Esophagus muscularis mucosa (tissue), 3 donors: Measurements from ENCODE around the gene YDJC.

ENCODE experiments used
- POLR2A ChIP-seq: fragments of 450-650 bp; IDR thresholded peaks from one replicate; pipeline ENCODE4 v1.6.1; 2017; ENCODE audit warnings: antibody characterized with exemption, moderate library complexity, mild to moderate bottlenecking, low read depth
- POLR2AphosphoS5 ChIP-seq, 2 donors: sonication (generic); formaldehyde crosslinking; IDR thresholded peaks; one replicate each; pipeline ENCODE4 v1.6.1; 2017; ENCODE audit warnings: antibody characterized with exemption in 2 of 2
- TF ChIP-seq, protein P1 (sequence below), 3 experiments: fragments of 200-600 bp in 2 of 3; fragments of 450-650 bp in 1 of 3; sonication (generic) in 2 of 3; IDR thresholded peaks; one replicate each; pipeline ENCODE4 v1.5.1; 2017 to 2019; ENCODE audit warnings: antibody characterized with exemption in 3 of 3, mild to moderate bottlenecking in 2 of 3, moderate library complexity in 1 of 3

- TF ChIP-seq POLR2A = no peak
- TF ChIP-seq, protein P1, sequence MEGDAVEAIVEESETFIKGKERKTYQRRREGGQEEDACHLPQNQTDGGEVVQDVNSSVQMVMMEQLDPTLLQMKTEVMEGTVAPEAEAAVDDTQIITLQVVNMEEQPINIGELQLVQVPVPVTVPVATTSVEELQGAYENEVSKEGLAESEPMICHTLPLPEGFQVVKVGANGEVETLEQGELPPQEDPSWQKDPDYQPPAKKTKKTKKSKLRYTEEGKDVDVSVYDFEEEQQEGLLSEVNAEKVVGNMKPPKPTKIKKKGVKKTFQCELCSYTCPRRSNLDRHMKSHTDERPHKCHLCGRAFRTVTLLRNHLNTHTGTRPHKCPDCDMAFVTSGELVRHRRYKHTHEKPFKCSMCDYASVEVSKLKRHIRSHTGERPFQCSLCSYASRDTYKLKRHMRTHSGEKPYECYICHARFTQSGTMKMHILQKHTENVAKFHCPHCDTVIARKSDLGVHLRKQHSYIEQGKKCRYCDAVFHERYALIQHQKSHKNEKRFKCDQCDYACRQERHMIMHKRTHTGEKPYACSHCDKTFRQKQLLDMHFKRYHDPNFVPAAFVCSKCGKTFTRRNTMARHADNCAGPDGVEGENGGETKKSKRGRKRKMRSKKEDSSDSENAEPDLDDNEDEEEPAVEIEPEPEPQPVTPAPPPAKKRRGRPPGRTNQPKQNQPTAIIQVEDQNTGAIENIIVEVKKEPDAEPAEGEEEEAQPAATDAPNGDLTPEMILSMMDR (IDR thresholded peaks at IDR 0.05) = peak; percentile 81 to 92 (median 85)
- peak in 1 of 2 donors; percentile 9 for TF ChIP-seq POLR2AphosphoS5 (IDR thresholded peaks at IDR 0.05)
Observed at GRCh38 chr22:21646608-21647590, 17.1 kb upstream of the YDJC start.
